Right lobe of liver (tissue), 6 donors: ENCODE measurements around the gene NACC1. TPM values are rescaled to one million over a fixed set of nuclear protein-coding genes. Genes with fewer than 3 reads are reported as not detected.

Experiments used
- ATAC-seq, 4 donors: fragments of 200-7000 bp; cut with Tn5 transposase; one replicate each; pipeline ENCODE4 v1.9.1; 2020; ENCODE audit warnings: mild to moderate bottlenecking in 4 of 4, moderate library complexity in 4 of 4
- DNase-seq, 3 donors: peaks; one replicate each; pipeline ENCODE4 v3.0.0-alpha.2; 2020
- H3K27ac ChIP-seq, 3 donors: fragments of 200-600 bp; one replicate each; pipeline ENCODE4 v1.8.0; 2022
- H3K27me3 ChIP-seq, 2 donors: fragments of 200-600 bp; one replicate each; pipeline ENCODE4 v1.8.0; 2022
- H3K36me3 ChIP-seq, 4 donors: fragments of 200-600 bp; sonication (generic) in 1 of 4; one replicate each; pipeline versions ENCODE4 v1.5.1 to v1.8.0; 2017 to 2022; ENCODE audit warnings: control low read depth in 1 of 4
- H3K4me1 ChIP-seq, 4 donors: fragments of 200-600 bp; sonication (generic) in 1 of 4; one replicate each; pipeline versions ENCODE4 v1.5.1 to v1.8.0; 2017 to 2022; ENCODE audit warnings: control low read depth in 1 of 4
- H3K4me3 ChIP-seq, 3 donors: fragments of 200-600 bp; one replicate each; pipeline ENCODE4 v1.8.0; 2022
- H3K9me3 ChIP-seq, 4 donors: fragments of 200-600 bp; sonication (generic) in 1 of 4; one replicate each; pipeline versions ENCODE4 v1.5.1 to v1.8.0; 2017 to 2022; ENCODE audit warnings: control low read depth in 1 of 4
- POLR2A ChIP-seq: fragments of 450-650 bp; IDR thresholded peaks from one replicate; pipeline ENCODE4 v1.6.1; 2017; ENCODE audit warnings: antibody characterized with exemption, mild to moderate bottlenecking
- WGBS: methylation state at CpG from one replicate; pipeline ENCODE4 v1.1.6; 2018; ENCODE audit warnings: low coverage, low lambda C conversion rate; ENCODE audit not compliant: insufficient coverage; ENCODE audit errors: missing lambda C conversion rate; 5-methylcytosine and 5-hydroxymethylcytosine counted together
- intact Hi-C, 2 donors: fragments of 100-400 bp; cut with DNase I; formaldehyde crosslinking; loops; one replicate each; pipeline versions ENCODE4 v1.11.2 to v1.14.1; 2022
- total RNA-seq, 6 experiments: library from RNA; depleted of rRNA in 2 of 6; stranded (reverse); fragments of >200 nt in 2 of 6; fragmentation: NEBNext Ultra II Directional in 3 of 6; extraction: Animal tissue kit (Norgen Biotek cat#: 25700) in 3 of 6; gene quantifications; one replicate each; pipeline versions ENCODE4 v1.1.0 to v1.2.4, GENCODE V29; 2016 to 2023
- TF ChIP-seq, protein P1 (sequence below), 4 donors: fragments of 200-600 bp in 3 of 4; fragments of 450-650 bp in 1 of 4; IDR thresholded peaks; one replicate each; pipeline versions ENCODE4 v1.5.1 to v1.8.0; 2016 to 2022; ENCODE audit warnings: antibody characterized with exemption in 4 of 4, mild to moderate bottlenecking in 2 of 4
- donor health status: DM: no; HTN: yes; CAD: no.
- donor health status: DM: no; HTN: no; CAD: no.
- donor health status: DM: no; HTN: no; CAD: no.
- donor health status: DM: no; HTN: yes; CAD: no.
- donor health status: DM: no; HTN: yes; CAD: no.

NACC1 gene
- total RNA-seq, 6 experiments from 2014 or later = 19.2 to 30.3 (median 26.4) TPM

GRCh38 chr19:13072188-13072908 lies 45.7 kb upstream of the NACC1 start:
- no peak overlapping the region for H3K27ac ChIP-seq
- no peaks in the 10 kb centered on the region for H3K27me3 ChIP-seq
- DNase-seq = no peak
- H3K36me3 ChIP-seq = no peaks in the 10 kb centered on the region
- no peak for ATAC-seq
- intact Hi-C loops = no loop called here
- no peaks in the 10 kb centered on the region for H3K9me3 ChIP-seq
- 79% methylated on average over 5 of the region's 9 CpGs for WGBS
- no peak overlapping the region for H3K4me3 ChIP-seq
- H3K4me1 ChIP-seq = no peaks in the 10 kb centered on the region
- TF ChIP-seq POLR2A = no peak
- TF ChIP-seq, protein P1, sequence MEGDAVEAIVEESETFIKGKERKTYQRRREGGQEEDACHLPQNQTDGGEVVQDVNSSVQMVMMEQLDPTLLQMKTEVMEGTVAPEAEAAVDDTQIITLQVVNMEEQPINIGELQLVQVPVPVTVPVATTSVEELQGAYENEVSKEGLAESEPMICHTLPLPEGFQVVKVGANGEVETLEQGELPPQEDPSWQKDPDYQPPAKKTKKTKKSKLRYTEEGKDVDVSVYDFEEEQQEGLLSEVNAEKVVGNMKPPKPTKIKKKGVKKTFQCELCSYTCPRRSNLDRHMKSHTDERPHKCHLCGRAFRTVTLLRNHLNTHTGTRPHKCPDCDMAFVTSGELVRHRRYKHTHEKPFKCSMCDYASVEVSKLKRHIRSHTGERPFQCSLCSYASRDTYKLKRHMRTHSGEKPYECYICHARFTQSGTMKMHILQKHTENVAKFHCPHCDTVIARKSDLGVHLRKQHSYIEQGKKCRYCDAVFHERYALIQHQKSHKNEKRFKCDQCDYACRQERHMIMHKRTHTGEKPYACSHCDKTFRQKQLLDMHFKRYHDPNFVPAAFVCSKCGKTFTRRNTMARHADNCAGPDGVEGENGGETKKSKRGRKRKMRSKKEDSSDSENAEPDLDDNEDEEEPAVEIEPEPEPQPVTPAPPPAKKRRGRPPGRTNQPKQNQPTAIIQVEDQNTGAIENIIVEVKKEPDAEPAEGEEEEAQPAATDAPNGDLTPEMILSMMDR (IDR thresholded peaks at IDR 0.05) = no peak

DNA sequence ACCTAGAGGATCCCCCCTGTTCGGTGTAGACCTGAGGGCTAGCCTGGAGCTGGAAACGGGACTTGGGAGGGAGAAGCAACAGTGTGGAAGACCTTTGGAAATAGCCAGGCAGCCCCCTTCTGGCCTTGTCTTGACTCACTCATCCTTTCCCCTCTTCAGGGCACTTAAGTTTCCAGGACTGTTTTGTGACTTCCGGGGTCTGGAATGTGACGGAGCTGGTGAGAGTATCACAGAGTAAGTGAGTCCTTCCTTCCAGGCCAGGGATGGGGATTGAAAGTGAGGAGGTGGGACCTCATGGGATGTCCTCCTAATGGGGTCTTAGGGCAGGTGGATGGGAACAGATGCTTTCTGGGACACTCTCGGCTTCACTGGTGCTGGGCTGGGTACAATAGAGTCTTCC lies 44.8 kb upstream of the NACC1 start:
- intact Hi-C loops = no loop called here
- 86% methylated on average over 2 of the region's 5 CpGs for WGBS
- Histone ChIP-seq H3K27me3 (no peaks in the 10 kb centered on the region), H3K4me1 (no peaks in the 10 kb centered on the region), H3K36me3 (no peaks in the 10 kb centered on the region), H3K27ac (no peak overlapping the region), H3K9me3 (no peaks in the 10 kb centered on the region), H3K4me3 (no peak overlapping the region)
- DNase-seq (no peak), ATAC-seq (no peak)
- TF ChIP-seq POLR2A = no peak

- Histone ChIP-seq H3K4me3 (no peak overlapping the region), H3K27me3 (no peaks in the 10 kb centered on the region), H3K36me3 (no peaks in the 10 kb centered on the region), H3K4me1 (peaks cover 0 to 8% (median 0%) of the 10 kb centered on the region in 4 donors), H3K27ac (no peak overlapping the region), H3K9me3 (no peaks in the 10 kb centered on the region)
- TF ChIP-seq, protein P1 (IDR thresholded peaks at IDR 0.05) = no peak
- no peak for TF ChIP-seq POLR2A
- WGBS = 67% methylated on average over 2 of the region's 4 CpGs
- intact Hi-C loops = no loop called here
- DNase-seq = no peak
- ATAC-seq = no peak
These were observed 43.7 kb upstream of the NACC1 start for GRCh38 chr19:13074378-13074777.

GRCh38 chr19:13076320-13076719 lies 41.7 kb upstream of the NACC1 start:
- DNase-seq (no peak), ATAC-seq (no peak)
- no peak for TF ChIP-seq POLR2A
- TF ChIP-seq, protein P1 (IDR thresholded peaks at IDR 0.05) = no peak
- 80% methylated on average over 1 of the region's 8 CpGs for WGBS
- H3K27ac ChIP-seq = no peak overlapping the region
- H3K27me3 ChIP-seq = no peaks in the 10 kb centered on the region
- peaks cover 0 to 12% (median 0%) of the 10 kb centered on the region in 4 donors for H3K4me1 ChIP-seq
- H3K36me3 ChIP-seq = no peaks in the 10 kb centered on the region
- no peaks in the 10 kb centered on the region for H3K9me3 ChIP-seq
- intact Hi-C loops = no loop called here
- H3K4me3 ChIP-seq = no peak overlapping the region

GRCh38 chr19:13076787-13077186 lies 41.3 kb upstream of the NACC1 start:
- Histone ChIP-seq H3K36me3 (no peaks in the 10 kb centered on the region), H3K27ac (no peak overlapping the region), H3K27me3 (no peaks in the 10 kb centered on the region), H3K4me3 (no peak overlapping the region), H3K9me3 (no peaks in the 10 kb centered on the region), H3K4me1 (peaks cover 0 to 17% (median 2%) of the 10 kb centered on the region in 4 donors)
- no peak for TF ChIP-seq POLR2A
- TF ChIP-seq, protein P1 (IDR thresholded peaks at IDR 0.05) = no peak
- no CpG with 5 or more reads among the region's 6 CpGs for WGBS
- intact Hi-C loops = no loop called here
- ATAC-seq (no peak), DNase-seq (no peak)
